HG02571 (cell line): ENCODE data around the gene ZNF562.
A peak's percentile ranks its signal among the peaks of the same experiment; 100 is the strongest.

ENCODE experiments used
- ATAC-seq: cut with Tn5 transposase; IDR thresholded peaks from one replicate; pipeline ENCODE4 v1.9.1; 2021; ENCODE audit warnings: mild to moderate bottlenecking, moderate library complexity; ENCODE audit not compliant: unreplicated experiment

The ZNF562 gene

DNA sequence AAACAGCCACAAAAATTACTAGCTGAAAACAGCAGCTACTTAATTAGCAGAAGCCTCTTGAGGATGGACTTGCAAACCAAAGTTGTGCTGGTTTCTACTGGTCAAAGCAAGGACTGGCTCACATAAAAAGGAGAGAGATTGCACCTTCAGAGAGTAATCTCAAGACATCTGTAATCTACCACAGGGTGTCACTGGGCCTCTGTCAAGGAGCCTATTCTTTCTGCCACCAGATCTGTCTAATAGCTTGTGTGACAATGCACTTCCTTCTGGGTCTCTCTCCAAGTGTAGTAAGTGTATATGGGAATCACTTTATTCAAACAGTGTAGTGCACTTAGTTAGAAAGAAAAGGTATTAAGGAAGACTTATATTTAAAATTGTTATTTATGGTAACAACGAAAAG is 29.4 kb downstream of the ZNF562 start:
- no peak for ATAC-seq

DNA sequence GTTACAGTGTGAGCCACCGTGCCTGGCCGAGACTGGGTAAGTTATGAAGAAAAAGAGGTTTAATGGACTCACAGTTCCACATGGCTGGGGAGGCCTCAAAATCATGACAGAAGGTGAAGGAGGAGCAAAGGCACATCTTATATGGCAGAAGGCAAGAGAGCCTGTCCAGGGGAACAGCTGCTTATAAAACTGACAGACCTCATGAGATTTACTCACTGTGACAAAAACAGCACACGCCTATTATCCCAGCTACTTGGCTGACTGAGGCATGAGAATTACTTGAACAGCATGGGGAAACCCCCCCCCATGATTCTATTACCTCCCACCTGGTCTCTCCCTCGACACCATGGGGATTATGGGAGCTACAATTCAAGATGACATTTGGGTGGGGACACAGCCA is 30.4 kb downstream of the ZNF562 start:
- no peak for ATAC-seq

DNA sequence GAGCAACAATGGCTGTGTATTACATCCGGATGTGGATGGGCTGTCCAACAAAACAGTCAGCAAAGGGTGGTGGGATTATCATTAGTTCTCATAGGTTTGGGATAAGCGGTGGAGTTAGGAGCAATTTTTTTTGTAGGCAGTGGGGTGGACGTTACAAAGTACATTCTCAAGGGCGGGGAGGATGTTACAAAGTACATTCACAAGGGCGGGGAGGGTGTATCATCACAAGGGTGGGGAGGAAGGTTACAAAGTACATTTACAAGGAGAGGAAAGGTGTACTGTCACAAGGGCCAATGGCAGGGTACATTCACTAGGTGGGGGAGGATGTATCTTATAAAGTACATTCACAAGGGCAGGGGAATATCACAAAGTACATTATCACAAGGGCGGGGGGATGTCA is 33.1 kb downstream of the ZNF562 start:
- no peak for ATAC-seq

DNA sequence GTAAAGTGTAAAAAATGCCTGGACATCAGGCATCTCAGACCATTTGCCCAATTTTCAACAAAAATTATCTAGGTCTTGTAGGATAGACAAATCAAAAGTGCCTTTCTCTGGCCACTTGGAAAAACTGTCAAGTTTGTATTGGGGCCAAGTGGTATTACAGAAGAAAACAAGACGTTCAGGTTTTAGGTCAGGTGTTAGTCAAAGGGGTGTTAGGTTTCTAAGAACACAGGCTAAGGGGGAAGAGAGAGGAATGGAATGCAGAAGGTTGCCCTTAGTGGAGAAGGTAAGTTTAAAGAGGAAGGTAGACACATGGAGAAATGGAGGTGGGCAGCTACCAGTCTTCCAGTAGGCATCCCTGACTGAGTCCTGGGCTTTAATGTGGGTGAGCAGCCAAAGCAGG is 33.9 kb downstream of the ZNF562 start:
- ATAC-seq = no peak

DNA sequence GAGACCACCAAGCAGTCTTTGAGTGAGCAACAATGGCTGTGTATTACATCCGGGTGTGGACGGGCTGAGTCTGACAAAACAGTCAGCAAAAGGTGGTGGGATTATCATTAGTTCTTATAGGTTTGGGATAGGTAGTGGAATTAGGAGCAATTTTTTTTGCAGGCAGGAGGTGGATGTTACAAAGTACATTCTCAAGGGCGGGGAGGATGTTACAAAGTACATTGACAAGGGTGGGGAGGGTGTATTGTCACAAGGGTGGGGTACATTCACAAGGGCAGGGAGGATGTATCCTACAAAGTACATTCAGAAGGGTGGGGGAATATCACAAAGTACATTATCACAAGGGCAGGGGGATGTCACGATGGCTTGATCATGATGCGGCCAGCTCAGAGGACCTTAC is 38.9 kb downstream of the ZNF562 start:
- ATAC-seq = no peak

DNA sequence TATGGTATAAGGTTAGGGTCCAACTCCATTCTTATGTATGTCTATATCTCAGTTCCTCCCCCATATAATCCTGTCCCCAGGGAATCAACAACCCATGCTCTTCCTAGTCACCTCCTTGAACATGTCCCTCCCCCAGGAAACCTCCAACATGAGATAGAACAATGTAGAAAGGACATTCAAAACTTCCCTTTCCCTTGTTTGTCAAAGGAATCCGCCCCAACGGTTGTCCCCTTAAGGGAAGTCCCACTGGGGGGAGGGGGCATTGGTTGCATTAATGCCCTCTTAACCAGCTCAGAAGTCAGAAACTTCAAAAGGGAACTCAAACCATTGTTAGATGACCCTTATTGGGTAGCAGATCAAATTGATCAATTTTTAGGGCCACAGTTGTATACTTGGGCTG is 47.0 kb downstream of the ZNF562 start:
- ATAC-seq = no peak

DNA sequence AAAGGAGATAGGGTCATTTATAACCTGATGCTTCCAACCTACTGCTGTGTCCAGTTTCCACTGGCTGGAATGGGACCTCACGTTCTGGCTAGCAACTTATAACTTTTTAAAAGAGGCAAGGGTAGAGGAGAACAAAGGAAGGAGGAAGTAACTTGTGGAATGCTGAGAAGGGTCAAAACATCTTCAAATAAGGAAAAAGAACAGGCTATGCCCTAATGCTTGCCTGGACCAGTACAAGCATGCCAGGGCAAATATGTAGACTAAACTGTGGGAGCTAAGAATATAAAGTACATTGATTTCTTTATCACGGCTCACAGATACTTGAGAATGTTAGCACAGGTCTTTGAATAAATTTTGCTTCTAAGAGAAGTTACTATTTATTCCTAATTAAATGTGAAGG is 52.4 kb downstream of the ZNF562 start:
- no peak for ATAC-seq

DNA sequence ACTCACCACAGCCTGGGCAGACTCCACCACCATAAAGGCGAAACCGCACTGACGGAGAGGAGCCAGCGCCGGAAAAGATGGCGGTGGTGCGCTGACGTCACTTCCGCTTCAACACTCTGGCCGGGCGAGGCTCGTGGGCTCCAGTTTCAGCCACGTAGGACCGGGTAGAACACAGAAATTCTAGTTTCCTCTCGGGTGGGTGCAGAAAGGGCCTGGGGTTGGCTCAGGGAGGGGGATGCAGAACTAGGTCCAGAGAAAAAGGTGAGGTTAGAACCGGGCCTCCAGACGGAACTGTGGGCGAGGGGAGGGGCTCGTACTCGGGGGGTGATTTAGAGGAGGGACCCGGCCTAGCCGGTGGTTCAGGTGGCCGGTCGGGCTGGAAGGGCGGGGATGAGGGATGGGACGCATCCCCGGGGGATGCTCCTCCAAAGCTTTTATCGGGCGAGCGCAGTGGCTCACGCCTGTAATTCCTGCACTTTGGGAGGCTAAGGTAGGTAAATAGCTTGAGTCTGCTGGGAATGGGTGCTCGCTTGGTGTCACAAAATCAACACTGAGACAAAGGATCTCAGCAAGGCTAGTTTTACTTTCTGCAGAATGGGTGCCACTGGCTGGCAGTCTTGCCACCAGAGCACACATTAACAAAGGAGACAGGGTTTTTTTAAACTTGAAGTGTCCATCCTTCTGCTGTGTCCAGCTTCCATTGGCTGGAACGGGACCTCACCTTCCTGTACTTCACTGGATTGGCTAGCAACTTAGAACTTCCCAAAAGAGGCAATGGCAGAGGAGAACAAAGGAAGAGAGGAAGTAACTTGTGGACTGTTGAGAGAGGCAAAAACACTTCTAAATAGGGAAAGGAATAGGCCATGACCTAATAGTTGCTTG is 53.5 kb downstream of the ZNF562 start, which contains the start of gene ZNF561:
ZNF561 (minus strand) TSS at position 77 of the 882 bp plus-strand sequence. CDS start 1,776 bp downstream, outside the sequence.
- ATAC-seq = peak; percentile 75

DNA sequence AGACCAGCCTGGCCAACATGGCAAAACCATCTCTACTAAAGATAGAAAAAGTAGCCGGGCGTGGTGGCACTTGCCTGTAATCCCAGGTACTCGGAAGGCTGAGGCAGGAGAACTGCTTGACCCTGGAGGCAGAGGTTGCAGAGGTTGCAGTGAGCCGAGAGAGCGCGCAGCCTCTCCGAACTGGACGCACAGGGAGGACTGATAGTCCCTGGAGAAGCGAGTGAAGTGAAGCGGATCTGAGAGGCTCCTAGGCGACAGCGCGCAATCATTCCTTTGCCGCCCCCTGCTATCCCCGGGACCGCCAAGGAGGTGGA is 54.1 kb downstream of the ZNF562 start:
- ATAC-seq = no peak

DNA sequence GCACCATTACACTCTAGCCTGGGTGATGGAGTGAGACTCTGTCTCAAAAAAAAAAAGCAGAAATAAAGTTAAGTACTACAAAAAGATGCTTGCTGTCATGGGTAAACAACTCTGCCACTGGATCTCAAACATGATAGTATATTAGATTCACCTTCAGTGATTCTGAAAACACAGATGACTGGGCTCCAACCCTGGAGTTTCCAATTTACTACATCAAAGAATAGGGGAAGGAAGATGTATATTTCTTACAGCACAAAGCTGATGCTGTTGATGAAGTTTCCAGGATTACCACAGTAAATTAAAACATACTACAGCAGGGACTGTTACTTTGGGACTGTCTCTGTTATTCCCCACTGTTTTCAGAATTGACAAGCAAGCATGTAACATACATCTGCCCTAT is 59.1 kb downstream of the ZNF562 start:
- no peak for ATAC-seq

DNA sequence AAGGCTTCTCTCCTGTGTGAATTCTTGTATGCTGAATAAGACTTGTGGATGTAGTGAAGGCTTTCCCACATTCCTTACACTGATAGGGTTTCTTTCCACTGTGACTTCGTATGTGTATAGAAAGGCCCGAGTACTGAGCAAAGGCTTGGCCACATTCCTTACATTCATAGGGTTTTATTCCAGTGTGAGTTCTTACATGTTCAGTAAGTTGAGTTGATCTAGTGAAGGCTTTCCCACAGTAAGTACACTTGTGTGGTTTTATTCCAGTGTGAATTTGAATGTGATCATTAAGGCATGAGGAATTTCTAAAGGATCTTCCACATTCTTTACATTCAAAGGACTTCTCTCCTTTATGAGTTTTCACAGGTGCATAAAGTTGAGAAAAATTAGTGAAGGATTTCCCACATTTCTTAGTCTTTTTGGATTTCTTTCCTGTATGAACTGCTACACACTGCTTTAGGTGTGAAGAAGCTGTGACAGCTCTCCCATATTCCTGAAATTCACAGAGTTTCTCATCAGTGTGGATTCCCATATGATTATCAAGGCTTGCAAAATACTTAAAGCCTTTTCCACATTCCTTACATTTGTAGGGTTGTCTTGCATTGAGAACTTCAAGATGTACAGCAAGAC is 64.3 kb downstream of the ZNF562 start:
- no peak for ATAC-seq

DNA sequence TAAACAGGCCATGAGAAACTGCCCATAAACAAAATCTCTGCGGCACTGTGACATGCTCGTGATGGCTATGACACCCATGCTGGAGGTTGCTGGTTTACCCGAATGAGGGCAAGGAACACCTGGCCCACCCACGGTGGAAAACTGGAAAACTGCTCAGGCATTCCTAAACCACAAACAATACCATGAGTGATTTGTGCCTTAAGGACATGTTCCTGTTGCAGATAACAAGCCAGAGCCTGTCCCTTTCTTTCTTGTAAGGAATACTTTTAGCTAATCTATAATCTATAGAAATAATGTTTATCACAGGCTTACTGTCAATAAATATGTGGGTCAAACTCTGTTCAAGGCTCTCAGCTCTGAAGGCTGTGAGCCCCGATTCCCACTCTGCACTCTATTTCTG is 66.0 kb downstream of the ZNF562 start:
- no peak for ATAC-seq

DNA sequence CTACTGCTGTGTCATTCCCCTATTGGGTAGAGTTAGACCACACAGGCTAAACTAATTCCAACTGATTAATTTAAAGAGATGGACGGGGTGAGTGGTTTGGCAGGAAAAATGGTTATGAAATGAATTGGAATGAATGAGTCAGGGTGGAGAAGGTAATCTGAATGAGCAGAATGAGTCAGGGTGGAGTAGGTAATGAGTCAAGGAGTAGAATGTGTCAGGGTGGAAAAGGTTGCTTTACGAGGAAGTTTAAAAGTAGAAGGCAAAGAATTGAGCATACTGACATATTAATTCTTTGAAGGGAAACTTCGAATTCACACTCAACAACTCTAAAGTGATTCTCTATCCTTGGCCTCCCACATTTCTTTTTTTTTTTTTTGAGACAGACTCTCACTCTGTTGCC is 77.9 kb downstream of the ZNF562 start:
- no peak for ATAC-seq
